Vagina (tissue), 2 donors: ENCODE data around the gene ALG6.

Experiments
- CTCF ChIP-seq, 3 experiments: fragments of 450-650 bp in 2 of 3; fragments of 200-600 bp in 1 of 3; sonication (generic) in 1 of 3; IDR thresholded peaks; one replicate each; pipeline ENCODE4 v1.5.1; 2017 to 2019; ENCODE audit warnings: antibody characterized with exemption in 3 of 3, mild to moderate bottlenecking in 2 of 3, moderate library complexity in 2 of 3
- POLR2A ChIP-seq, 2 donors: fragments of 450-650 bp; IDR thresholded peaks; one replicate each; pipeline ENCODE4 v1.6.1; 2017; ENCODE audit warnings: antibody characterized with exemption in 2 of 2, mild to moderate bottlenecking in 2 of 2, moderate library complexity in 2 of 2
- POLR2AphosphoS5 ChIP-seq, 2 donors: sonication (generic); formaldehyde crosslinking; IDR thresholded peaks; one replicate each; pipeline ENCODE4 v1.9.0; 2017; ENCODE audit warnings: antibody characterized with exemption in 2 of 2, mild to moderate bottlenecking in 2 of 2, low read depth in 1 of 2; ENCODE audit not compliant: insufficient read depth in 1 of 2

DNA sequence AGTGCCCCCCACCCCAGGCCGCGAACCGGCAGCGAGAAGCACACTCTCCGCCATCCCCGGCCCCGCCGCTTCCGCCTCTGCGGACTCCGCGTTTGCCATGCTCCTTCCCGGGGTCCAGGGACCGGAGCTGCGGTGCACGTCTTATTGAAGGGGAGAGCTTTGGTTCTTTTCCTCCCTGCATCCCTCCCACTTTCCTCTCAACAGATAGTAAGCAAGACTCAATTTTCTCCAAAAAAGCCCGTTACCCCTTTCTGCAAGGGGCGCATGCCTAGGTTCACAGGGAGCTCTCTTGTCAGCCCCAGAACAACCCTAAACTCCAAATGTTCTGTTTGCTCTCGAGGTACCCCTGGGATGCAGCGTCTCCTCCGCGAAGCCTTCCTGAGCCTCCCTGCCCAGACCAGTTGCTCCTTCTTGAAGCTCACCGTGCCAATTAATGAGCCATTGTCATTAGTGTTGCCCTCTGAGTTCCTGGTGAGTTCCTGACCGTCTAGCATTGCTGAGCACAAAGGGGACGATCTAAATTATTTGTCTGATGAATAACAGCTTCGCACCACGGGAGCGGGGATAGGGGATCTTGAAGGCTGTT lies 37.0 kb upstream of the ALG6 start:
- TF ChIP-seq POLR2AphosphoS5 (IDR thresholded peaks at IDR 0.05; ENCODE audit: insufficient read depth in 1 of 2, low read depth in 1 of 2) = no peak
- TF ChIP-seq POLR2A (IDR thresholded peaks at IDR 0.05) = no peak
- TF ChIP-seq CTCF (IDR thresholded peaks at IDR 0.05) = no peak
